GM19238 (cell line): Measurements from ENCODE around the gene SLC52A3.

Experiments used
- DNase-seq: peaks from one replicate; pipeline ENCODE4 v3.0.0; 2011; ENCODE audit warnings: low spot score; ENCODE audit not compliant: insufficient read length

Gene SLC52A3

DNA sequence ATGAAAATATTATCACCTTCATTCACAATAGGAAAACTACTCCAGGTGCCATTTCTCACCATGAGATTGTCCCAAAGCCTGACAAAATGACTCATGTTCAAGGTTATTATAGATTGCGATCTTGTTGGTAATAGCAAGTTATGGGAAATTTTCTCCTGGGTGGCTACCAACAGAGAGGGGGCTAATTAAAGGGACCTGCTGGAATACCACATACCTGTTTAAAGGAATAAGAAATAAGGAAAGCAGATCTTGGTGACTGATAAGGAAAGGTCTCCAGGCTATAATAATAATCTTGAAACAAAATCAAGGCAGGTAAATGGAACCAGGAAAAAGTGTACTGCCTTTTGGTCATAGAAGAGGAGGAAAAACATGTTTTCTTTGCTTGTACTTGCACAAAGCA, 1.4 kb downstream of the SLC52A3 start:
- DNase-seq: no peak

DNA sequence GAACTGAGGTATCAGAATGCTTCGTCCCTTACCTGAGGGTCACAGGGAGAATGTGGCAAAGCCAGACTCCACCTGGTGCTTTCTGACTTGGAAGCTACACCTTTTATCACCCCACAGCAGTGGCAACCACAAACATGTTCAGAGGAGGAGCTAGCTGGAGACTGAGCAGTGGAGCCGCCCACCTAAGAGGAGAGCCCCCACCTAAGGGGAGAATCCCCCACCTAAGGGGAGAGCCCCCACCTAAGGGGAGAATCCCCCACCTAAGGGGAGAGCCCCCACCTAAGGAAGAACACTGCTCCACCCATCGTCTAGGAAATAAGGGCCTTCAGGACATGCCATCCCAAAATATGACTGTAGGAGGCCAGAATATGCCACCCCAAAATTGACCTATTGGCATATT, 4.0 kb downstream of the SLC52A3 start:
- no peak for DNase-seq

DNA sequence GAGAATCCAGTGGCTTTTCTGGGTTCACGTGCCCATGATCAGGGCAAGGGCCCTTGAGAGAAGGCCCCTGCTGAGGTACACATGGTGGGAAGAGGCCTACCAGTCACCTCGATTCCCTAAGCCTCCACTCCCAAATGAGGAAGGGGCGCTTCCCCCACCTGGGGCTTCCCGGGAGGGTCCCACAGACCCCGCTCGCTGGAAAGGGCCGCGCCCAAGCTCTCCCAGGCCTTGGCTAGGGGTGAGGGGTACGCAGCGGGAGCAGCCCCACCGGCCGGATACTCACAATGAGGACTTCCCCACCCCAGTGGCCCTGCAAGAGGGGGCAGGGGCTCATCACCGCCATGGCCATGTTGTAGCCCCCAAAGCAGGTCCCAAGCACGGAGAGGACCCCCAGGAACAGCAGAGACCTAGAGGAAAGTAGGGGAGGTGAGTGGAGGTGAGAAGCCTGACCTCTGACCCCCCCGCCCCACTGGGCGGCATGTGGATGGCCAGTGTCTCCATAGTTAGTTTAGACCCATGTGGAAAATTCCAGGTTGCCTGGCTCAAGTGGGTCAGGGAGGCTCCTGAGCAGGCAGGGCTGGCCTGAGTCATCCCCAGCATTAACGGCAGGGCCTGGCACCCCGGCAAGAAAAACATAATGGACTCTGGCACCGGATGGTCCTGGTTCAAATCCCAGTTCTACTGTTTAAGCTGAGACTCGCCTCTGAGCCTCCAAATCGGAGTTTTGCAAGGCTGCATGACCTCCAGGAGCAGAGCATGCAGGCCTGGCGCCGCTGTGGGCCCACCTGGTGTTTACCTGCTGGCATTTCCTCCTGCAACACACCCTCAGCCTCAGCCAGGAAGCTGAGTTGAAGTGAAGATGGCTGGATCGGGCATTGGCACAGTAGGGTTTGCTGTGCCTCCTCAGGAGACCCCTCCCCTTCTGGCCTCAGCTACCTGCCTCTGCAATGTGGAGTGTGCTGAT, 6.6 kb downstream of the SLC52A3 start:
- DNase-seq: no peak

DNA sequence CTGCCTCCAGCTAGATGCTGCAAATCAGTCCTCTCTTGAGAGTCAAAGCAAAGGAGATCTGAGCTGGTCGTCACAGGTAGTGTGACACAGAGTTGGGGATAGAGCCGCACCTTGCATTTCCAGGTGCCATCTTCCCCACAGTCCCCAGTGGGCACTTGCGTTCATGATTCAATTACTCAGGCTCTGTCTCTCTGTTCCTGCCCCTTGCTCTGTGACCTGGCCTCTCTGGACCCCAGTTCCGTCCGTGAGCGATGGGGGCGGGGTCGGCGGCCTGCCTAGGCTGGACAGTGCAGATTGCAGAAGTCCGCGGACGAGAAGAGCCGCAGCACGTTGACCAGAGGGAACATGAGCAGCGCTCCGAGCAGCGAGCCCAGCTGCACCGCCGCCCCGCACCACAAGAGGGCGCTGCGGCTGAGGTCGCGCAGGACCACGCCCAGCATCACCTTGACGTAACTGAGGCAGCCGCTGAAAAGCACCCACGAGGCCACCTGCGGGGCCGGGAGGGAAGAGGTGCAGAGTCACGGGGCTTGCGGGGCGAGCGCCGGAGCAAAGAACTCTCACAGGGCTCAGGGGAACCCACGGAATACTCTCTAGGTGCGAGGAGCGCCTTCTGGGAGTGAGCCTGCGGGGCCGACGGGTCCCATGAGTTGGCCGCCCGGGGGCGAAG, 7.4 kb downstream of the SLC52A3 start:
- DNase-seq: no peak

DNA sequence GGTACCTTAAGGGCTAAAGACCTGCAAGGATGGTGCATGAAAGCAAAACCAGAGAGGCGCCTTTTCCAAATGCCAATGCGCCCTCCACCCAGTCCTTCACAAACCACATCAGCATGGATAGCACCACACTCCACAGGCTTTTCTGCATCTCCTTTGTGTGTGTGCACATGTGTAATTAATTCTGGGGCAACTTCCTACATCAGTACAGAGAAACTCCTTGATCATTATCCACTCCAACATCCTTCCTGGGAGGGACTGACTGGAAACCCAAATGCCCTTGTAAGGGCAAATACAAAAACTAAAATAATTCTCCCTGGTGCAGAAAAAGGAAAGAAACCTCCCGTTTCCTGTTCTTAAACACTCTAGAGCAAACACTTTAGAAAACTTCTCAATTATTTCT, 10.8 kb downstream of the SLC52A3 start:
- no peak for DNase-seq

DNA sequence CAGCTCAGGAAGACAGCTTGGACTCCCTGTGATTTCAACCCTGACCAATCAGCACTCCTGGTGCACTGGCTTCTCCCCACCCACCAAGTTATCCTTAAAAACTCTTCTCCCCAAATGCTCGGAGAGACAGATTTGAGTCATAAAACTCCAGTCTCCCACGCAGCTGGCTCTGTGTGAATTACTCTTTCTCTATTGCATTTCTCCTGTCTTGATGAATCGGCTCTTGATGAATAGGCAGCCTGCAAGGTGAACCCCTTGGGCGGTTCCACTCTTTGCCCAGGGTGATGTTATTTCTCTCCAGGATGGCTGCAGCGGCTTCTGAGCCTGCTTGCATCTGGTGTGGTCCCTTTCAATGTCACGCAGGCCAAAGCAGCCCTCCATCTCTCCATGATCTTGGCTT, 12.4 kb downstream of the SLC52A3 start:
- DNase-seq: no peak

DNA sequence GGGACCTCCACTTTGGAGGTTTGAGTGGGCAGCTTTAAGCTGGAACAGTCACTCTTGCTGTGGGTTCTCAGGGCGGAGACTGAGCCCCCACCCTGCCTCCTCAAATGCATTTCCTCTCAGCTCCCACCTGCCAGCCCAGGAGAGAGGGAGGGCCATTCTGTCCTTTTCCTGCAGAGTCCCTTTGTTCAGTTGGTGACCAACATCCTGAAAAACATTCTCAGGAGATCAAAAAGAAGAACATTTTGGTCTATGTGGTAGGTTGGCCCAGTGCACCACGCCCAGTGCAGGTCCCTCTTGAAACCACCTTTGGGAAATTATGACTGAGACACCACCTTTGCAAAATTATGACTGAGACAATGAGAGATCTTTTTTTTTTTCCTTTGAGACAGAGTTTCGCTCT, 13.4 kb downstream of the SLC52A3 start:
- no peak for DNase-seq

DNA sequence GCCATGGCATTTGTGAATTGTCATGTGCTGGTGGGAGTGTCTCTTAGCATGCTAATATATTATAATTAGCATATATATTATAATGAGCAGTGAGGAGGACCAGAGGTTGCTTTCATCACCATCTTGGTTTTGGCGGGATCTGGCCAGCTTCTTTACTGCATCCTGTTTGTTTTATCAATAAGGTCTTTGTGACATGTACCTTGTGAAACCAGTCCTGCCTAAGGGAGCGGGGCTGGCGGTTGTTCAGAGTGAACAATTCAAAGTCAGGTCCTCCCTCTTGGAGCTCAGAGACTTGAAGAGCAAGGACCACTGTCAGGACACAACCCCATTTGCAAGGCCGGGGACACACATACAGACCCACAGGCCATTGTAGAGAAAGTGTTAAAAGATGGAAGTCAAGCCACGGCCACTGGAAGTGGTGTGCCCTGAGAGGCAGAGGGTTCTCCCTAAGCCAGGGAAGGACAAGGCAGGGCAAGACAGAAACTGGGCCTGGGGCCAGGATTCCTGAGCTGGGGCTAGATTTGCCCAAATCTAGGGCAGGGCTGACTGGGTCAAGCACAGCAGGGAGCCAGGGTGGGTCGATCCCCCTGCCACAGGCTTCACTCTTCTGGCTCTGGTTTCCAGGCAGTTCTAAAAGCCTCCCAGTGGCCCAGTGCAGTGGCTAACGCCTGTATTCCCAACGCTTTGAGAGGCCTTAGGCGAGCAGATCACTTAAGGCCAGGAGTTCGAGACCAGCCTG, 14.2 kb downstream of the SLC52A3 start:
- DNase-seq: no peak

DNA sequence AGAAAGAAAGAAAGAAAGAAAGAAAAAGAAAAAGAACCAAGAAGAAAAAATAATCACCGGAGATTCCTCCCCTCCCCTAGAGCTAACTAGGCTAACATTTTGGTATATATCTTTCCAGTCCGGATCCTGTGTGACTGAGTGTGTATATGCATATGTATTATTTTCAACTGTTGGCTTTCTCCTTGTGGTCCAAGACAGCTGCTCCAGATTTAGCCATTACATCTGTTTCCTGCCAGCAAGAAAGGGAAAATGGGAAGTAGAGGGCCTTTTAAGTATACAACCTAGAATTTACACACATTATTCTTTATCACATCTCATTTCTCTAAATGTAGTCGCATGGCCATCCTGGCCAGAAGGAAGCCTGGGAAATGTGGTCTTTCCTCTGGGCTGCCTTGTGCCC, 15.2 kb downstream of the SLC52A3 start:
- no peak for DNase-seq

DNA sequence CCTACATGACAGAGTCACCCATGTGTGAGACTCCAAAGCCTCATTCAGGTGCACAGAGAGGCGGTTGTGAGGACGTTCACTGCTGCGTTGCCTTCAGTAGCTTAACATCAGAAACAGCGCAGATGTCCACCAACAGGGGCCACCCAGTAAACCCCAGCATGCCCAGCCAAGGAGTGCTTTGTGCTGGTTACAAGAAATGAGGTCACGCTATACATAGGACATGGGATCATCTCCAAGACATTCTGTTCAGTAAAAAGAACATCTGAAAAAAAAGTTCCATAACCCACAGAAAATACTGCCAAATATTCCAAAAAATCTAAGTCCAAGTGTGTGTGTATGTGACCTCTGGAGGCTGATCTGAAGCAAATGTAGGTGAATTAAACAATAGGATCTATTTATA, 16.0 kb downstream of the SLC52A3 start:
- no peak for DNase-seq

DNA sequence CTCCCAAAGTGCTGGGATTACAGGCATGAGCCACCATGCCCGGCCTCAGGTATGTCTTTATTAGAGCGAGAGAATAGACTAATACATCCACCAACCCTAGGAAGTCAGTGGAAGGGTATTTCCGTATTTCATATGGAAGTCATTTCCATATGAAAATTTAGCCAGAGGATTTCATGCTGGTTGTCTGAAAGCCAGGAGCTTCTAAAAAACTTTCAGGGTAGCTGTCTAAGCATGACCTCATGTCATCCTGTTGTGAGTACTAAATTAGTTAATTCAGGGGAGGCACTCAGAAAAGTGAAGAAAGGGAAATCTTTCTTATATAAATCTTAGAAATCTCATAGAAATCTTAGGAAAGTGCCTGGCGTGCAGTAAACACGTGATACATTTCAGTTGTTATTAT, 16.5 kb downstream of the SLC52A3 start:
- DNase-seq: no peak

DNA sequence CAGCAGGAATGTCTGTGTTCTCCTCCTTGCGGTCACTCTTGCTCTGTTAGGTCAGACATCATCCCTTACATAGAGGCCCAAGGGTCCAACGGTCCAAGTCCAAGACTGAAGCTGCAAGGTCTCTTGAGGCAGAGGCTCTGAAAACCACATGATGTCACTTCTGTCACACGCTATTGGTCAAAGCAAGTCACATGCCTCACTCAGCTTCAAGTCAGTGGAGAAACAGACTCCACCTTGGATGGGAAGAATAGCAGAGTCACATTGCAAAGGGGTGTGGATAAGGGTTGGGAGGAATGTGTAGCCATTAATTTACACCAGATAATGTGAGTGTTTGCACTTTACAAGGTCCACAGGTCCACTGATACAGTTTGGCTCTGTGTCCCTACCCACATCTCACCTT, 17.5 kb downstream of the SLC52A3 start:
- no peak for DNase-seq

DNA sequence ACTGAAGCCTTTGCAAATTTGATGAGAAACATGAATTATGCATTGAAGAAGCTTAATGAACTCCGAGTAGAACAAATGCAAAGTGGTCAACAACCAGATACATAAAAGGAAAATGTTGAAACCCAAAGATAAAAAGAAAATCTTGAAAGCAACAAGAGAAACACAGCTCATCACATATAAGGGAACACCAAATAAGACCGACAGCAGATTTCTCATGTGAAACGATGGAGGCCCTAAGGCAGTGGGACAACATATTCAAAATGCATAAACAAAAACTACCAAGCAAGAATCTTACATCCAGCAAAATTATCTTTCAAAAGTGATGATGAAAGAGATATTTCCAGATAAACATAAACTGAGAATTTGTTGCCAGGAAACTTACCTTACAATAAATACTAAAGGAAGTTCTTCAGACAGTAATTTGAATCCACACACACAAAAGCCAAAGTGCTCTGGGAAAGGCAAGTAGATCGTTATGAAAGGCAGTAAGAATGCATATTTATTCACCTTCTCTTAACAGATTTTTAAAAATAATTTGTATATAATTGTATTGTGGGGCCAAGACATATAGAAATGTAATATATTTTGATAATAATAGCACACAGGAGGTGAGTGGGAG, 22.5 kb downstream of the SLC52A3 start:
- no peak for DNase-seq

DNA sequence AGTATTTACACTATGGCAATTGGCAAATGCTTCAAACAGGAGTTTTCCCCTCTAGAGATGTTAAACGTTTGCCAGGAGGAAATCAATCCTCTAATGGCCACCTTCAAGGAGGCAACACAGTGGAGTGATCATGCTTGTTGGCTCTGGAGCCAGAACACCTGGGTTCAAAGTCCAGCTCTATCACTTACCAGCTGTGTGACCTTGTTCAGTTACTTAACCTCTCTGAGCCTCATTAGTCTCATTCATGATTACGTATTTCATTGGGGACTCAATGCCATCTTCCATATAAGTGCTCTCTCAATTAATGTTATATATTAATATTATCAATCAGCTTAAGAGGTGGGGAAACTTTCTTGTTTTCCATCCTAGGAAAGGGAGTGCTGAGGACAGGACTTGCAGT, 26.1 kb downstream of the SLC52A3 start:
- DNase-seq: no peak

DNA sequence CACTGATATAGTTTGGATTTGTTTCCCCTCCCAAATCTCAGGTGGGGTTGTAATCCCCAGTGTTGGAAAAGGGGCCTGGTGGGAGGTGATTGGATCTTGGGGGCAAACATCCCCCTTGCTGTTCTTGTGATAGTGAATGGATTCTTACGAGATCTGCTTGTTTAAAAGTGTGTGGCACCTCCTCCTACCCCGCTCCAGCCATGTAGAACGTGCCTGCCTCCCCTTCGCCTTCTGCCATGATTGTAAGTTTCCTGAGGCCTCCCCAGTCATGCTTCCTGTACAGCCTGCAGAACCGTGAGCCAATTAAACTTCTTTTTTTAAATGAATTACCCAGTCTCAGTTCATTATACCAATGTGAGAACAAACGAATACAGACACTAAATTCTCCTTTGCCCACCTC, 26.7 kb downstream of the SLC52A3 start:
- no peak for DNase-seq

DNA sequence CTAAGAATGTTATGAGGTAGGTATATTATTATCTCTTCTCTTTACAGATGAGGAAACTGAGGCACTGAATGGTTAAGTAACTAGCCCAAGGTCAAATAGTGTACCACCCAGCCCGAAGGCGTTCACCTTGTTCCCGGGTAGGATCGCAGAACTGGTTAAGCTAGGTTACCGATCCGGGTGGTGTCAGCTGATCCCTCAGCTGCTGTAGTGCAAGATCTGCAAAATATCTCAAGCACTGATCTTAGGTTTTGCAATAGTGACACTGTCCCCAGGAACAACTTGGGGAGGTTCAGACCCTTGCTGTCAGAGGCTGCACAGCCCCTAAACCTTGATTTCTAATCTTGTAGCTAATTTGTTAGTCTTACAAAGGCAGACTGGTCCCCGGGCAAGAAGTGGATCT, 28.1 kb downstream of the SLC52A3 start:
- DNase-seq: no peak

DNA sequence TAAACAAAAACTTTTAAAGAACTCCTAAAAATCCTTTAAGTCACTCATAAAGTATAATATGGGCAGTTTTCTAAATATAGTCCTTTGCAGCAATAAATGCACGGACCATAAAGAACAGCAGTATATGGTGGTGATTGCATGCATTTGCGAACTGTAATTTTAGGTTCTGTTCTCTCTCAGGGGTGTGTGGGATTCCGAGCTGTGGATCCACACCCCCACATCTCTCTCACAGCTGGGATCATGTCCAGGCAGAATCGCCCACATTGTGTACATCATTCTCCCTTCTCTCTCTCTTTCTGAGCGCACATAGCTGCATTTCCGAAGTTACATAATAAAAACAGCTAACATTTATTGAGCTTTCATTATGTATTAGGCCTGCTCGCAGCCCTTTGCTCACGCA, 28.6 kb downstream of the SLC52A3 start:
- no peak for DNase-seq

DNA sequence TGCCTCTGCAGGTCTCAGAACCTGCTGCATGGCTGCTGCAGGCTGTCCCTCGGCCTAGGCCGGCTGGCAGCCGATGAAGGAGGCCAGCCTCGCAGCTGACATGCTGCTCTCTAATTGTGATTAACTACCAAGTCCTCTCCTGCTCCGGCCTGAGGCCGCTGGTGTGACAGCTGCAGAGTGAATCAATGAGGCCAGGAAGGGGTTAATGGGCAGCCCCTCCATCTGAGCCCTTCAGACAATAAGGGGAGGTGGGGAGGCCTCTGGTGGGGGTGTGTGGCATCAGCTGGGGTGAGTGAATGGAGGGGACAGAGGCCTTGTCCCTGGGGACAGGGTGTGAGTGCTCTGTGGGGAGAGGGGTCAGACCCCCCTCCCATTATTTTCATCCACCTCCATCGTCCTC, 34.4 kb downstream of the SLC52A3 start:
- no peak for DNase-seq

DNA sequence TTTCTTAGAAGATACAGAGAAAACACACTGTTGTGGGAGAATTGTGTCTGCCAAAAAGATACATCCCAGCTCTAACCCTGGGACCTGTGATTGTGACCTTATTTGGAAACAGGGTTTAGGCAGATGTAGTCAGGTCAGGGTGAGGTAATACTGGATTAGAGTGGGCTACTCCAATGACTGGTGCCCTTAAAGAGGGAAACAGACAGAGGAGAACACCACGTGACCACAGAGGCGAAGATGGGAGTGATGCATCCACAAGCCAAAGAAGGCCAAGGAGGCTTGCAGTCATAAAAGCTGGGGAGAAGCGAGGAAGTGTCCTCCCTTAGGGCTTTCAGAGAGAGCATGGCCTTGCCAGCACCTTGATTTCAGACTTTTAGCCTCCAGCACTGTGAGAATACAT, 35.6 kb downstream of the SLC52A3 start:
- no peak for DNase-seq

DNA sequence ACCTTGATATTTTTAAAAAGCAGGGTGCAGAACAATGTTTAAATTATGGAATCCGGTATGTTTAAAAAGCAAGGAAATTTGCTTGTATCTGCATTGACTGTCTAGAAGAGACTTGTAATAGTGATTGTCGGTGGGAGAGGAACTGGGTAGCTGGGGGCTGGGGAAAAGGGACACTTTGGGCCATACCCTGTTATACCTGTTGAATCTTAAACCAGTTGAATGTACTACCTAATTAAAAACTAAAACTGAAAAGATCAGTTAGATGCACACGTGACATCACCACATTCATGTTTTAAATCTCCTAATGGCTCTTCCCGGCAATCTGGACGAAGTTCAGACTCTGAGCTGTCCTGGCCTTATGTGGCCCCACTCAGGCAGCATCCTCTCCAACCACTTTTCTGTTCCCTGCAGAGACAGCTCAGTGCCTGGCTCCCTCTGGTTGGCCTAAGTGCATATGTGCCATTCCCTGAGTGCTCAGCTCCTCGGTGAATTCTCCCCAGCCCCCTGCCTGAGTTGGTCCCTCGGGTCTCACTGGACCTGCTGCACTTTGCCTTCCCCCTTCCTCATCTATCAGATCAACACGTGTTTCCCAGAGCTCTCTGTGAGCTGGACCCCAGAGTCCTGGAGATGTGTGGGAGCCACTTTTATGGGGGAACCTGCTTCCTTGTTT, 36.3 kb downstream of the SLC52A3 start:
- DNase-seq: no peak

DNA sequence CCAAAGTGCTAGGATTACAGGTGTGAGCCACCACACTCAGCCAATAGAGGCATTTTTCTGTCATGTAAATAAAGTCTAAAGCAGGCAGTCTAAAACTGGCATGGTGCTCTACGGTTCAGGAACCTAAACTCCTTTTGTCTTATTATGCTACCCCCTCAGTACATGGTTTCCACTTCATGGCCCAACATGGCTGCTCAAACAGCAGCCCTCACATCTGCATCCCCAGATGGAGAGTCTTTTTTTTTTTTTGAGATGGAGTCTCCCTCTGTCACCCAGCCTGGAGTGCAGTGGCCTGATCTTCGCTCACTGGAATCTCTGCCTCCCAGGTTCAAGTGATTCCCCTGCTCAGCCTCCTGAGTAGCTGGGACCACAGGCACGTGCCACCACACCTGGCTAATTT, 38.3 kb downstream of the SLC52A3 start:
- no peak for DNase-seq
